RKO (cell line): ENCODE results near the gene MSANTD3.

Source experiments
- DNase-seq: peaks from one replicate; pipeline ENCODE4 v3.0.0-alpha.2; 2016; ENCODE audit warnings: low spot score

Gene MSANTD3

GRCh38 chr9:100465761-100466160 is 38.8 kb downstream of the MSANTD3 start:
- no peak for DNase-seq

- DNase-seq, result no peak
Measured at GRCh38 chr9:100466171-100466828, 39.4 kb downstream of the MSANTD3 start.

GRCh38 chr9:100466829-100467221 is 39.9 kb downstream of the MSANTD3 start:
- DNase-seq, result no peak

- no peak for DNase-seq
Measured at GRCh38 chr9:100468041-100468440, 41.1 kb downstream of the MSANTD3 start.

- no peak for DNase-seq
Measured at GRCh38 chr9:100472268-100472667, 45.3 kb downstream of the MSANTD3 start.

- DNase-seq, result no peak
Measured at GRCh38 chr9:100472788-100473275, 45.9 kb downstream of the MSANTD3 start, which contains the start of gene TMEFF1. TSS of gene TMEFF1 (plus strand) at chr9:100473149. CDS start at chr9:100473545, 396 bp downstream.

GRCh38 chr9:100473276-100474081 is 46.5 kb downstream of the MSANTD3 start:
- no peak for DNase-seq

GRCh38 chr9:100474082-100474923 is 47.4 kb downstream of the MSANTD3 start:
- no peak for DNase-seq

GRCh38 chr9:100474924-100475276 is 48.0 kb downstream of the MSANTD3 start:
- no peak for DNase-seq

- no peak for DNase-seq
Measured at GRCh38 chr9:100477241-100477640, 50.3 kb downstream of the MSANTD3 start.

- DNase-seq, result no peak
Measured at GRCh38 chr9:100478192-100478591, 51.2 kb downstream of the MSANTD3 start.

GRCh38 chr9:100479820-100480219 is 52.9 kb downstream of the MSANTD3 start:
- no peak for DNase-seq

- no peak for DNase-seq
Measured at GRCh38 chr9:100485196-100485595, 58.3 kb downstream of the MSANTD3 start.

- DNase-seq, result peak; percentile 15
Measured at GRCh38 chr9:100486479-100487176, 59.7 kb downstream of the MSANTD3 start.

- DNase-seq, result no peak
Measured at GRCh38 chr9:100488177-100488576, 61.2 kb downstream of the MSANTD3 start.

- DNase-seq, result no peak
Measured at GRCh38 chr9:100489836-100490235, 62.9 kb downstream of the MSANTD3 start.

GRCh38 chr9:100492952-100493351 is 66.0 kb downstream of the MSANTD3 start:
- DNase-seq, result peak; percentile 46

GRCh38 chr9:100498592-100498991 is 71.6 kb downstream of the MSANTD3 start:
- DNase-seq, result peak; percentile 37

- no peak for DNase-seq
Measured at GRCh38 chr9:100499460-100499859, 72.5 kb downstream of the MSANTD3 start.

- DNase-seq, result no peak
Measured at GRCh38 chr9:100499866-100500265, 72.9 kb downstream of the MSANTD3 start.
